Jurkat, Clone E6-1 (cell line): ENCODE data around the gene CCNY.

Experiments used
- DNase-seq: peaks from one replicate; pipeline ENCODE4 v3.0.0-alpha.2; 2011; ENCODE audit warnings: low read depth, low spot score
- H3K4me3 ChIP-seq: 2 replicates; pipeline ENCODE4 v1.5.1; 2011; ENCODE audit warnings: mild to moderate bottlenecking, low read length, control low read depth, moderate library complexity

The CCNY gene

GRCh38 chr10:35579726-35580422 is 243.6 kb downstream of the CCNY start:
- no peak for DNase-seq
- H3K4me3 ChIP-seq: no peak overlapping the region

DNA sequence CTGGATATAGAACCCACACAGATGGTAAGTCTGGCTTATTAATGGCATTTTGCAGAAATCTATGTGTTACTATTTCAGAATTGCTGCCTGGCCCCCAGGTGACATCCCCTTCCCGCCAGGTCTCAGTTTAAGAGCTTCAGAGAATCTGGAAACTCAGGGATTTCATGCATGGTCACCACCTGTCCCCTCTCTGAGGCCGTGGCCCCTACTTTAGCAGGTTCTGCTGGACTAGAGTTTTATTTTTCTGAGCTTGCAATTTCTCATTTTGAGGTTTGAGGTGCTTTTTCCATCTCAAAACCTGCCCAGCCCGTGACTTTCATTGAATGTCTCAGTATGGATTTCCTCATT is 244.1 kb downstream of the CCNY start:
- no peak overlapping the region for H3K4me3 ChIP-seq
- no peak for DNase-seq

DNA sequence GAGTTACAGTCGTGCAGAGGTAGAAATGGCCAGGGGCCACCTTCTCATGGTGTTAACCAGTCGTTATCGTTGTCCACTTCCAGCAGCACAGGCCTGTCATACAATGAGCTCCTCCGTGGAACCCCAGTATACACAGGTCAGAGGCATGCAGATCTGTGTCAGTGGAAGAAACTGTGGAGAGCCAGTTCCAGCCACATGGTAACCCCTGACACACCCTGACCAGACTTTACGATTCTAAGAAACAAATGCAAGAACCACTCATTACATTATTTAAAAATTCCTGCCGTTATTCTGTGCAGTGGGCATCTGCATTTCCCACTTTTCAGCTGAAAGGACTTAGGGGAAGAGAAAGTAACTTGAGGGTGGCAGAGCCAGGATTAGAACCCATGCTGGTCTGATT is 245.3 kb downstream of the CCNY start:
- H3K4me3 ChIP-seq: no peak overlapping the region
- DNase-seq: no peak

DNA sequence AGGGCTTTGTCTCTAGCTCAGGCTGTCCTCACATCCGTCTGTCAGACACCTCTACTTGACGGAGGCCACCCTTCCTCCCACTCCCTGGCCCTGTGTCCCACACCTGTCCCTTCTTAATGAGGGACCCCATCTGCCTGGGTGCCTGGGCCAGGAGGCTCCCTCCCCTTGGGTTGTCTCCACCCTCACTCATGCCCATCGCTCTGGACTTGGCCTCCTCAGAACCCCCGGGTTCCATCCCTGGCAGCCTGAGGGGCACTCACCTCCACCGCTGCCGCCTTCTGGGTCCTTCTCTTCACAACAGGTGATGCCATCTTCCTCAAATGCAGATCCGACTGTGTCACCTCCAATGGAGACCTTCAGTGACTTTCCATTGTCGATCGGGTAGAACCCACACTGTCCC is 248.6 kb downstream of the CCNY start:
- DNase-seq: no peak
- H3K4me3 ChIP-seq: no peak overlapping the region

- DNase-seq: no peak
- no peak overlapping the region for H3K4me3 ChIP-seq
Measured at GRCh38 chr10:35585356-35585755, 249.0 kb downstream of the CCNY start.

GRCh38 chr10:35585903-35586535 is 249.7 kb downstream of the CCNY start:
- no peak overlapping the region for H3K4me3 ChIP-seq
- DNase-seq: peak; percentile 75

DNA sequence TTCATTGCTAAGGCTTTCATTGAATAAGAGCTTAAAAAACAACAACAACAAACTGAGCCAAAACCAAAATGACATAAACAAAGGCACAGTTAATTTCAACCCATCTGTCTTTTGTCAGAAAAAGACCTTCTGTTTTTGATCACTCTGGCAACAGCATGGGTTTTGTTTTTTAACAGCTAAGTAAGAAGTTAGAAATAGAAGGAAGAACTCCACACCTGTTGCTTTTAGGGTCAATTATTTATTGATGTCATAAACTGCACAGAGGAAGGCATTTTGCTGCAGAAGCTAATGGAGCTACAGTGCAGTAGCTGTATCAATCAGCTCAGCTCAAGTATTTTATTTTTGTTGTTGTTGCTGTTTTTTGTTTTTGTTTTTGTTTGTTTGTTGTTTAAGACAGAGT is 252.5 kb downstream of the CCNY start:
- no peak for DNase-seq
- no peak overlapping the region for H3K4me3 ChIP-seq

- no peak overlapping the region for H3K4me3 ChIP-seq
- DNase-seq: no peak
Measured at GRCh38 chr10:35592441-35592840, 256.1 kb downstream of the CCNY start.

GRCh38 chr10:35594115-35595079 is 258.1 kb downstream of the CCNY start:
- DNase-seq: no peak
- H3K4me3 ChIP-seq: no peak overlapping the region

DNA sequence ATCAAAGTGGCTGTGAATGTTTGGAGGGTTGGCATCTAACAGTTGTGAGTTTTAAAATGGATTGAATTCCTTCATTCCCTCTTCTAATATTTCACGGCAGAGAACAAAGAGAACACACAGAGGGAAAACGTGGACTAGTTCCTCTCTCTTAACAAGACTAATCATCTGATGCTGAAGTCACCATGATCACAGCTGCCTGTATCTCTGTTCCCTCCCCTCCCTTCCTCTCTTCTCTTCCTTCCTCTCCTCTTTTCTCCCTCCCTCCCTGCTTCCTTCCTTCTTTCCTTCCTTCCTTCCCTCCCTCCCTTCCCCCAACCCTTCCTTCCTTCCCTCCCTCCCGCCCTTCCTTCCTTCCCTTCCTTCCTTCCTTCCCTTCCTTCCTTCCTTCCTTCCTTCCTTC is 258.8 kb downstream of the CCNY start:
- H3K4me3 ChIP-seq: no peak overlapping the region

GRCh38 chr10:35598379-35598778 is 262.1 kb downstream of the CCNY start:
- no peak for DNase-seq
- H3K4me3 ChIP-seq: no peak overlapping the region

More for the DNA sequence above, 258.8 kb downstream of the CCNY start:
- DNase-seq: no peak

DNA sequence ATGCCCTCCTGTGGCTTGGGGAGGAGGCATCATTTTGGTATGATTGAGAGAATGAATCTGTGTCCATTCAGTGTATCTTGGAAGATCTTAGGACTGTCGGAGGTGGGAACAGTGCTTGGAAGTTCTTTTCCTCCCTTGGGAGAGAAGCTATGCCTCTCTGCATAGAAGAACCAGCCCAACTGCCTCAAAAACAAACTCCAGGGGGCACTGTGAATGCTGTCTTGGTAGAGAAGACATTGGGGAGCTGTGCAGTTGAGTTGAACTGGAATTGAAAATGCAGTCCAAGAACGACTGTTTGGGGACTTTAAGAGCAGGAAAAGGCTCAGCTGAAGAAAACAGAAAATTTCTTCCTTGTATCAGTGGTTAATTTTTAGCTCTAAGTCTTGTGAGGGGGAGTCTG is 263.9 kb downstream of the CCNY start:
- no peak overlapping the region for H3K4me3 ChIP-seq
- no peak for DNase-seq

DNA sequence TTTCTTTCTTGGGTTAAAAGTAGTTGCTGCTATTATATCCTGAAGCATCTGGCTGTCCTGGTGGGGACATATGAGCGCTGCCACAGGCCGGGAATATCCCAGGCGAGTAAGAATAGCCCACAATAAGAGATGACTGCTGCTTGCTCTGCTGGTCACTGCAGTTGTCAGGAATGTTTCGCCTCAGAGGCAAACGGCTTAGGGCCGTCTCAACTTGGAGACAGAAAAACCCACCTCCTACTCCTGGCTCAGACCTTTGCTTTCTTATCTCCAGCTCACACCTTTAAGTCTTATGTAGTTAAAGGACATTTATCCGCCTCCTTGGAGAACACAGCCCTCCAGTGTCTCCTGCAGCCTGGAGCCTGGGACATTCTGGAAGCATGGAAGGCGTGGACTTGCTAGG is 268.9 kb downstream of the CCNY start, which contains the start of gene GJD4:
Gene GJD4, plus strand, starts transcription at position 151 of the 400 bp plus-strand sequence. Its CDS starts 227 bp downstream, at position 378.
- H3K4me3 ChIP-seq: no peak within 1 kb of the TSS
- DNase-seq: no peak

DNA sequence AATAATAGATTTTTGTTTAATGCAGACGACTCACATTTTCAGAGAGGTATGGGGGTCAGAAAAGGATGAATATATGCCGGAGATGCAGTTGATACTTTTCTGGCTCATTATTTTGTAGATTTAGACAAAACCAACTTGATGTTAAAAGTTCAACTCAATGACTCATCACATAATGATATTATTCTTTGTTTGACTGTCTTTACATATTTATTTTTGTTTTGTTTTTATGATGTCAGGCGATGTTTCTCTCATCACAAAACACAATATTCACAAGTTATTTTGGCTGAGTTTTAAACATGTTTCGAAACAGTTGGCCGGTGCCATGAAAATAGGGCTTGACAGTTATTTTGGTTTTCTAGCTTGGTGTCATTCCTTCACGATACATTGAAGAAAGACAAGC is 270.1 kb downstream of the CCNY start:
- H3K4me3 ChIP-seq: no peak overlapping the region
- DNase-seq: no peak

DNA sequence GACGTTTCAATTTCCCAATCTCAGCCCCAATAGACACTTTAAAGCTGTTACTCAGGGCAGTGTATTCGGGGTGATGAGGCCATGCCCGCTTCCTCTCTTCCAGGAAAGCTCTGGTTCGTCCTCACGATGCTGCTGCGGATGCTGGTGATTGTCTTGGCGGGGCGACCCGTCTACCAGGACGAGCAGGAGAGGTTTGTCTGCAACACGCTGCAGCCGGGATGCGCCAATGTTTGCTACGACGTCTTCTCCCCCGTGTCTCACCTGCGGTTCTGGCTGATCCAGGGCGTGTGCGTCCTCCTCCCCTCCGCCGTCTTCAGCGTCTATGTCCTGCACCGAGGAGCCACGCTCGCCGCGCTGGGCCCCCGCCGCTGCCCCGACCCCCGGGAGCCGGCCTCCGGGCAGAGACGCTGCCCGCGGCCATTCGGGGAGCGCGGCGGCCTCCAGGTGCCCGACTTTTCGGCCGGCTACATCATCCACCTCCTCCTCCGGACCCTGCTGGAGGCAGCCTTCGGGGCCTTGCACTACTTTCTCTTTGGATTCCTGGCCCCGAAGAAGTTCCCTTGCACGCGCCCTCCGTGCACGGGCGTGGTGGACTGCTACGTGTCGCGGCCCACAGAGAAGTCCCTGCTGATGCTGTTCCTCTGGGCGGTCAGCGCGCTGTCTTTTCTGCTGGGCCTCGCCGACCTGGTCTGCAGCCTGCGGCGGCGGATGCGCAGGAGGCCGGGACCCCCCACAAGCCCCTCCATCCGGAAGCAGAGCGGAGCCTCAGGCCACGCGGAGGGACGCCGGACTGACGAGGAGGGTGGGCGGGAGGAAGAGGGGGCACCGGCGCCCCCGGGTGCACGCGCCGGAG is 271.4 kb downstream of the CCNY start:
- H3K4me3 ChIP-seq: no peak overlapping the region
- DNase-seq: no peak

- H3K4me3 ChIP-seq: no peak overlapping the region
Measured at GRCh38 chr10:35608328-35608672, 272.0 kb downstream of the CCNY start.

GRCh38 chr10:35611750-35612149 is 275.4 kb downstream of the CCNY start:
- no peak for DNase-seq

More at GRCh38 chr10:35608328-35608672, 272.0 kb downstream of the CCNY start:
- DNase-seq: no peak

GRCh38 chr10:35612385-35613106 is 276.2 kb downstream of the CCNY start:
- no peak overlapping the region for H3K4me3 ChIP-seq
- no peak for DNase-seq

More at GRCh38 chr10:35611750-35612149, 275.4 kb downstream of the CCNY start:
- H3K4me3 ChIP-seq: no peak overlapping the region

DNA sequence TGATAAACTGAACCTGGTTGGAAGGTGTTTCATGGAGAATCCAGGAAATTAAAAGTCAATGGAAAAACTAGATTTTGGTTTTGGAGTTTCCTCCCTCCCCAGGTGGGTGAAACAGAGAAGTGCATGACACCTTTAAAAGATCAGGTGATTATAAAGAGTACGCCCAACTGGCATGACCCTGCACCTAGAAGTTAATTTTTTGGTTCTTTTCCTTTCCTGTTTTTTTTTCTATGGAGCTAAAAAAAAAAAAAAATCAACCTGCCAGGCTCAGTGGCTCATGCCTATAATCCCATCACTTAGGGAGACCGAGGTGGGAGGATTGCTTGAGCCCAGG is 276.8 kb downstream of the CCNY start:
- no peak for DNase-seq
- no peak overlapping the region for H3K4me3 ChIP-seq
